HUES6 (cell line): ENCODE results near the gene ABT1.
A peak's percentile ranks its signal among the peaks of the same experiment; 100 is the strongest.

Source experiments
- H3K27ac ChIP-seq: 2 replicates; pipeline ENCODE4 v1.7.0; 2013; ENCODE audit warnings: low read depth, mild to moderate bottlenecking, low read length, inconsistent platforms
- H3K27me3 ChIP-seq: 2 replicates; pipeline ENCODE4 v1.6.1; 2013; ENCODE audit warnings: low read length; ENCODE audit not compliant: control insufficient read depth, insufficient read depth
- H3K36me3 ChIP-seq: 2 replicates; pipeline ENCODE4 v1.6.1; 2013; ENCODE audit warnings: low read length; ENCODE audit not compliant: control insufficient read depth, insufficient read depth
- H3K4me1 ChIP-seq: 2 replicates; pipeline ENCODE4 v1.6.1; 2013; ENCODE audit warnings: low read length; ENCODE audit not compliant: control insufficient read depth, insufficient read depth
- H3K4me3 ChIP-seq: 2 replicates; pipeline ENCODE4 v1.5.1; 2013; ENCODE audit warnings: low read depth, low read length
- H3K9ac ChIP-seq: one replicate; pipeline ENCODE4 v1.6.1; 2013; ENCODE audit warnings: mild to moderate bottlenecking, low read length
- H3K9me3 ChIP-seq: 2 replicates; pipeline ENCODE4 v1.6.1; 2013; ENCODE audit warnings: low read depth, low read length; ENCODE audit not compliant: control insufficient read depth, insufficient read depth

The ABT1 gene

DNA sequence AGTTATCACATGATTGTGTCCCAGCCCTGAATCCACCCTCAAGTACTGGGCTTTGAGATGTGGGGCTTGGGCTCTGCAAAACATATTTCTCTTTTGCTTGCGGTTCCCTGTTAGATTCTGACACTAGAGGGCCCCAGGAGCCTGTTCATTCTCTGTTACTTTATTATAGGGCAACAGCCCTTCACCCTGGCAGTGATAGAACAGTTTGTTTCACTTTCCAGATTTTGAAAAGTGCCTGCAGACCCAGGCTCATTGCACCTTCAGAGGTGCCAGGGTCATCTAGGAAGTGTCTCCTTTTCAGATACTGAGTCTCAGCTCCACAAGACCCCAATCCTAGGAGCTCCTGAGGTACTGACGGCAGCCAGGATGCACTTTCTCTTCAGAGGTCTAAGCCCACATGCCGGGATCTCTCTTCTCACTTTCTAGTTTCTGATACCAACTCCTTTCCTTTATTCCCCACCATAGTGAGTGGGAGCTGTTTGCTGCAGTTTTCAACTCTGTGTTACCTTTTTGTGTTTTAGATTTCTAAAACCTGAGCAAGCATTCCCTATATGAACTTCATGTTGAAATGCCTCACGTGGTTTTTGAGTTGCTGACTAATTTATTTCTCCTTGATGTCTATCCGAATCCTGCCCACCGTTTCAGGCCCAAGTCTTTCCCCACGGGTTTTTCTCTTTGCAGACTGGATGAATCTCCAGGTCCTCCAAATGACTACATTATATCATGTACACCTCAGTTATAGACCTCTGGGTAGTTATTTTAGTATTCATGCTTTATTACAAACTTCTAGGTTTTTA is 10.9 kb downstream of the ABT1 start:
- peak overlapping the region; percentile 32; the same call in 1 of the 2 replicates for H3K4me3 ChIP-seq
- H3K27me3 ChIP-seq = peaks cover 37% of the 10 kb centered on the region
- no peak overlapping the region for H3K27ac ChIP-seq
- H3K9ac ChIP-seq = no peak overlapping the region
- no peaks in the 10 kb centered on the region for H3K36me3 ChIP-seq
- H3K9me3 ChIP-seq = no peaks in the 10 kb centered on the region
- no peaks in the 10 kb centered on the region for H3K4me1 ChIP-seq

DNA sequence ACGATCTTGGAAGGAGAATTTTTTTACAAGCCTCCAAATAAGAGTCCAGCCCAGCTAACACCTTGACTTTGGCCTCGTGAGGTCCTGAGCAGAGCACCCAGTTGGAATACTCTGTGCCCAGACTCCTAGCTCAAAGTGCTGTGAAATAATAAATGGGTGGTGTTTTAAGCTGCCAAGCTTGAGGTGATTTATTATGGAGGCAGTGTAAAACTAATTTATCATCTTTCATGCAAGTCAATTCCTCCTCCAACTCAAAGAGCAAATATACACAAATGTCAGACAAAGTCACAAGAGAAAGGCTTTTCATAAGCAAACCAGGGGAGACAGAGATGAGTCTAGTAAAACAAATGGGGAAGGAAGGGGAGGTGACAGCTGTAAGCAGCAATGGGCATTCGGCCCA is 12.7 kb downstream of the ABT1 start:
- Histone ChIP-seq H3K9me3 (no peaks in the 10 kb centered on the region), H3K4me3 (no peak overlapping the region), H3K4me1 (no peaks in the 10 kb centered on the region), H3K36me3 (no peaks in the 10 kb centered on the region), H3K27me3 (peaks cover 55% of the 10 kb centered on the region), H3K27ac (no peak overlapping the region), H3K9ac (no peak overlapping the region)

DNA sequence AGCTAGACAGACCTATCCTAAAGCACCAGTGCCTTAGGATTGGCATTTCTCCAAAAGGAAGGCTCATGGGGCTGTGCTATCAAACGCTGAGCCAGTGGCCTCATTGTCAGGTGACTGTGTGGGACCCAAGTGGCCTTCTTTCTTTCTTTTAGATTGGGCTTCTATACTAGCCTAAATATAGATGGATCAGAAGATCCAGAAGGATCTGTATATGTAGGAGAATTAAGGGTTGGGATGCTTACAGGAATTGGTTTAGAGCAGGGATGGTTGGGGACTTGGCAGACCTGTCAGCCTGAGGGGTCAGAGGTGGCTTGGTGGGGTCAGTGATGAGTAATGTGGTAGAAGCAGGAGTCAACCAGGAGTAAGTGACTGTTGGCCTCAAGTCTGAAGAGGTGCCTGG is 14.8 kb downstream of the ABT1 start:
- no peak overlapping the region for H3K4me3 ChIP-seq
- H3K9me3 ChIP-seq = 0 out of 2 replicates have a peak, but pooled peaks cover 1% of the 10 kb centered on the region
- H3K27ac ChIP-seq = no peak overlapping the region
- H3K4me1 ChIP-seq = peaks cover 7% of the 10 kb centered on the region
- peaks cover 61% of the 10 kb centered on the region for H3K27me3 ChIP-seq
- no peaks in the 10 kb centered on the region for H3K36me3 ChIP-seq
- H3K9ac ChIP-seq = no peak overlapping the region

DNA sequence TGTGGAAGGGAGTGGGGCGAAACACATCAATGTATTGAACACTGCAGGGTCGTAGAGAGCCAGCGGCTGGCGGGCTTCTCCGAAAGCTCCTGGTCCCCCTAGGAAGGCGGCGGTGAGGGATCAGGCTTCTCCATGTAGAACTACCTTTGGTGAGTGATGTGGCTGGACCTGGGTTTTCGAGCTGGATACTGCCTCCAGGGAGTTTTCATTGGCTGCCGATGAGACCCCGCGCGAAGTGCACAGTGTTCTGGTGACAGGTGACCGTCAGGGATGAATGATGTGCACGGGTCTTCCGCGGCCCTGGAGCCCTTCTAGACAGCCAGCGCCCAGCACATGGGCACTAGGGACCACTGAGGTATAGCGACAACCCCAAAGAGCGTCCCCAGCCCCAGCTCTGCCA is 16.4 kb downstream of the ABT1 start:
- Histone ChIP-seq H3K9me3 (0 out of 2 replicates have a peak, but pooled peaks cover 3% of the 10 kb centered on the region), H3K4me3 (peak overlapping the region; percentile 90), H3K9ac (no peak overlapping the region), H3K27me3 (peaks cover 61% of the 10 kb centered on the region), H3K4me1 (peaks cover 7% of the 10 kb centered on the region), H3K36me3 (no peaks in the 10 kb centered on the region), H3K27ac (no peak overlapping the region)

DNA sequence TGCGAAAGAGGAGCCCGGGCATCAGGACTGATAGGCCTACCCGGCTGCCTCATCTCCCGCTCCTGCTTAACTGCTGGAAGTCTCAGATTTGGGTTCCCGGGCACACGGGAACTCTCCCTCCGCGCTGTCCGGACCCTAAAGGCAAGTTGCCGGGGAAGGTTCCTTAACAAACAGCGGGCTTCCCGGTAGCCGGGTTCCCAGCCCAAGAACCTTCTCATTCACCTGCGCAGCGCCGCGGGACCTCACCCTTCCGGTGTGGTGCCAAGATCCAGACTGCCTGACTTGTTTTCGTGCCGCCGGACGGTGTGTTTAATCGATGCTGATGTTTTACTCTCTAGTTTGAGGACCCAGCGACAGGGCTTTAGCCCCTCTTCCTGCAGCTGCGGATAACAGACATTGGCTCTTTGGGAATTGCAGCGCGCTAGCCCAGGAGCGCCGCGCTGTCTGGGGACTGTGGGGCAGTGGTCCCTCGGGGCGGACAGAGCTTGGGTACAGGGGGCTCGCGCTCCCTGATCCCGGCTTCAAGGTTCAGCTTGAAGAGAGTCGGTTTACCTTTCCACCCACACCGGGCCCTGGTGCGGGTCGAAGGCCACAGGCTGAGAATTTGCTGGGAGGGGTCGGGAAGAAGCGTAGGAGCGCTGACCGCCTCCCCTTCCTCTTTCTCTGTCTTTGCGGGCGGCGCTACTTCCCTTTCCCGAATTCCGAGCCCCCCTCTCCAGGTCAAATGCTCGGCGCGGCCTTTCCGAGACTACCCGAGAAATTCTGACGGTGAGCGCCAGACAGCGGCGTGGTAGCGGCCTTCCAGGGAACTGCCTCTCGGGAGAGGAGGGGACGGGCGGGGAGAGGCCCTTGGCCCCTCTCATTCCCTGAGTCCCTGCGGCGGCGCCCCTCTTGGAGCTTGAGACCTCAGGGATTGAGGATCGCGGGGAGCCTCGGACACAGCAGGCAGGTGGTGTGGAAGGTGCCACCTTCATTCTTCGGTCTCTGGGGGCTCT is 17.2 kb downstream of the ABT1 start:
- Histone ChIP-seq H3K27ac (no peak overlapping the region), H3K4me3 (peak overlapping the region; percentile 90), H3K27me3 (peaks cover 61% of the 10 kb centered on the region), H3K9ac (peak overlapping the region; percentile 42), H3K9me3 (0 out of 2 replicates have a peak, but pooled peaks cover 3% of the 10 kb centered on the region), H3K4me1 (peaks cover 7% of the 10 kb centered on the region), H3K36me3 (no peaks in the 10 kb centered on the region)

DNA sequence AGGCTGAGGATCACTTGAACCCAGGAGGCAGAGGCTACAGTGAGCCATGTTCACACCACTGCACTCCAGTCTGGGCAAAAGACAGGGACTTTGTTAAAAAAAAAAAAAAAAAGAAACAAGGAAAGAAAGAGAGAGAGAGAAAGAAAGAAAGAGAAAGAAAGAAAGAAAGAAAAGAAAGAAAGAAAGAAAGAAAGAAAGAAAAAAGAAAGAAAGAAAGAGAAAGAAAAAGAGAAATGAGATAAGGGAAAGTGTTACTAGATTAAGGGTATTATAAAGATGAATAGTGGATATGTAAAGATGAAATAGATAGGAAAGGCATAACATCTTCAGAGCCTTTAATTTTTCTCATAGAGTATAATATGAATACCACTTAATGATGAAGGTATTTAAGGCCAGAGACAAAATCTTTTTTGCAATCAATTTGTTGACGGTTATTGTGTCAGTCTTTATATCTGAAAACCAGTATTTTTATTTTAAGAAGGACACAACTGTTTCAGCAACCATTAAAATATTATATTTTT is 26.6 kb downstream of the ABT1 start:
- Histone ChIP-seq H3K9me3 (peaks cover 7% of the 10 kb centered on the region), H3K9ac (no peak overlapping the region), H3K4me3 (no peak overlapping the region), H3K4me1 (no peaks in the 10 kb centered on the region), H3K27me3 (no peaks in the 10 kb centered on the region), H3K36me3 (no peaks in the 10 kb centered on the region), H3K27ac (no peak overlapping the region)

DNA sequence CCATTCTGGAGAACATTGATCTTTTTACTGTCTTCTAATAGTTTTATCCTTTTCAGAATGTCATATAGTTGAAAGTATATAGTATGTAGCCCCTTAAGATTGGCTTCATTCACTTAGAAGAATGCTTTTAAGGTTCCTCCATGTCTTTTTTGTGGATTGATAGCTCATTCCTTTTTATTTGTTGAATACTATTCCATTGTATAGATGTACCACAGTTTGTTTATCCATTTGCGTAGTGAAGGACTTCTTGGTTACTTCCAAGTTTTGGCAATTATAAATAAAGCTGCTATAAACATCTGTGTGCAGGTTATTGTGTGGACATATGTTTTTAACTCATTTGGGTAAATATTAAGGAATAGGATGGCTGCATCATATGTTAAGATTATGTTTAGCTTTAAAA is 27.8 kb downstream of the ABT1 start:
- Histone ChIP-seq H3K27me3 (no peaks in the 10 kb centered on the region), H3K36me3 (no peaks in the 10 kb centered on the region), H3K27ac (no peak overlapping the region), H3K4me3 (no peak overlapping the region), H3K9ac (no peak overlapping the region), H3K4me1 (no peaks in the 10 kb centered on the region), H3K9me3 (peaks cover 7% of the 10 kb centered on the region)

DNA sequence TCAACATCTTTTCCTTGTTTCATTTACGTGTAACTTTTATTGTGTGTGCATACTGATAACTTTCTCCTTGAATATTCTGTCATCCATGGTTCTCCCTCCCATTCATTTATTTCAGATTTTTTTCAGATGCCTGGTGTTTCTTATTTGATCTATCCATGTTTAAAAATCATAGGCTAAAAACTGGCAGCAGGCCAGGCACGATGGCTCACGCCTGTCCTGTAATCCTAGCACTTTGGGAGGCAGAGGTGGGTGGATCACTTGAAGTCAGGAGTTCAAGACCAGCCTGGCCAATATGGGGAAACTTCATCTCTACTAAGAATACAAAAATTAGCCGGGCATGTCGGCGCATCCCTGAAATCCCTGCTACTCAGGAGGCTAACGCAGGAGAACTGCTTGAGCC is 31.1 kb downstream of the ABT1 start:
- H3K4me1 ChIP-seq = no peaks in the 10 kb centered on the region
- peaks cover 7% of the 10 kb centered on the region for H3K9me3 ChIP-seq
- H3K36me3 ChIP-seq = no peaks in the 10 kb centered on the region
- no peak overlapping the region for H3K27ac ChIP-seq
- H3K4me3 ChIP-seq = no peak overlapping the region
- H3K27me3 ChIP-seq = no peaks in the 10 kb centered on the region
- H3K9ac ChIP-seq = no peak overlapping the region

DNA sequence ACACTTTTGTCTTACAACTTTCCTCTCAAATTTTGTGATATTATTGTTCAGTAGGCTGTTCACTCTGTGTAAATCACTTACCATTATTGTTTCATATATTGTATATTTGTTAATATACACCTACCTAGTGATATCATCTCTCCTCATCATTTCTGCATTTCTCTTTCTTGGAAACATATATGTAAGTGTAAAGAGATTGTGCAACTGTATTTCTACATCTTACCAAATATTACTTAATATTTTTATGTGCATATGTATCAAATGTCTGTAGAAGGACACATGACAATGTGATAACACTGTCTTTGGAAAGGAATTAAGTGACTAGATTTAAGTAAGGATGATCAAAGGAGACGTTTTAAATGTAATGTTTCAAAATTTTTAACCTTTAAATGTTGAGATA is 32.6 kb downstream of the ABT1 start:
- no peak overlapping the region for H3K27ac ChIP-seq
- peaks cover 3% of the 10 kb centered on the region; the same call in 1 of the 2 replicates for H3K36me3 ChIP-seq
- H3K4me3 ChIP-seq = no peak overlapping the region
- no peak overlapping the region for H3K9ac ChIP-seq
- H3K27me3 ChIP-seq = no peaks in the 10 kb centered on the region
- no peaks in the 10 kb centered on the region for H3K4me1 ChIP-seq
- peaks cover 6% of the 10 kb centered on the region for H3K9me3 ChIP-seq

DNA sequence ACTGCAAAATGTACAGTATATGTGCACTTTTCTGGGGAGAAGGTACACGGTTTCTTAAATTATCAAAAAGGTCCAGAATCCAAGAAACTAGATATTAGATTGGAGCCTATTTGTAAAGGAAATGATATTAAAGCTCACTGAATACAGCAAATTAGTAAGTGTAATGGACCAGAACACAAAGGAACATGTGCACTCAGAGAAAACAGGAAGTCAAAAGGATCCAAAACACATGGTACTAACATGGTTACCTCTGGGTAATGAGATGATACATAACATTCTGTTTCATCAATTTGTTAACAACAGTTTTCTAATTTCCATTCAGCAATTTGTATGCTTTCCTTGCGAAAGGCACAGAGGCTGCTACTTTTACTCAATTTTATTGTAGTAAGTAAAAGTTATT is 44.1 kb downstream of the ABT1 start:
- H3K9ac ChIP-seq = no peak overlapping the region
- H3K27ac ChIP-seq = no peak overlapping the region
- no peaks in the 10 kb centered on the region for H3K27me3 ChIP-seq
- no peaks in the 10 kb centered on the region for H3K4me1 ChIP-seq
- H3K9me3 ChIP-seq = peaks cover 18% of the 10 kb centered on the region; the same call in 1 of the 2 replicates
- peaks cover 63% of the 10 kb centered on the region for H3K36me3 ChIP-seq
- no peak overlapping the region for H3K4me3 ChIP-seq
